ENCODE data around the gene LPP. TPM values are rescaled to one million over a fixed set of nuclear protein-coding genes. Genes with fewer than 3 reads are reported as not detected.

Gene LPP
- total RNA-seq, 1 experiment from 2014 or later: 12.6 TPM

- in situ Hi-C loops (cut with HindIII; ENCODE audit: low sequenced_read_pairs): no loop called here
- DNase-seq (ENCODE audit: low spot score): no peak
Measured at GRCh38 chr3:188335656-188336055, 181.7 kb downstream of the LPP start.

- in situ Hi-C loops (cut with HindIII; ENCODE audit: low sequenced_read_pairs): no loop called here
- DNase-seq (ENCODE audit: low spot score): no peak
Measured at GRCh38 chr3:188336178-188336577, 182.2 kb downstream of the LPP start.

- in situ Hi-C loops (cut with HindIII; ENCODE audit: low sequenced_read_pairs): no loop called here
- no peak for DNase-seq (ENCODE audit: low spot score)
Measured at GRCh38 chr3:188337232-188337631, 183.3 kb downstream of the LPP start.

- DNase-seq (ENCODE audit: low spot score): no peak
- in situ Hi-C loops (cut with HindIII; ENCODE audit: low sequenced_read_pairs): no loop called here
Measured at GRCh38 chr3:188338086-188338485, 184.1 kb downstream of the LPP start.

GRCh38 chr3:188339410-188340295 is 185.7 kb downstream of the LPP start:
- in situ Hi-C loops (cut with HindIII; ENCODE audit: low sequenced_read_pairs): no loop called here
- no peak for DNase-seq (ENCODE audit: low spot score)

- in situ Hi-C loops (cut with HindIII; ENCODE audit: low sequenced_read_pairs): no loop called here
- DNase-seq (ENCODE audit: low spot score): no peak
Measured at GRCh38 chr3:188341501-188341900, 187.5 kb downstream of the LPP start.

- no peak for DNase-seq (ENCODE audit: low spot score)
- in situ Hi-C loops (cut with HindIII; ENCODE audit: low sequenced_read_pairs): no loop called here
Measured at GRCh38 chr3:188342991-188343732, 189.2 kb downstream of the LPP start.

GRCh38 chr3:188343894-188344293 is 189.9 kb downstream of the LPP start:
- in situ Hi-C loops (cut with HindIII; ENCODE audit: low sequenced_read_pairs): no loop called here
- DNase-seq (ENCODE audit: low spot score): peak; percentile 53

GRCh38 chr3:188345223-188345622 is 191.3 kb downstream of the LPP start:
- no peak for DNase-seq (ENCODE audit: low spot score)
- in situ Hi-C loops (cut with HindIII; ENCODE audit: low sequenced_read_pairs): no loop called here

GRCh38 chr3:188348435-188349244 is 194.7 kb downstream of the LPP start:
- in situ Hi-C loops (cut with HindIII; ENCODE audit: low sequenced_read_pairs): no loop called here
- peak; percentile 35 for DNase-seq (ENCODE audit: low spot score)

GRCh38 chr3:188349351-188349901 is 195.5 kb downstream of the LPP start:
- DNase-seq (ENCODE audit: low spot score): peak; percentile 46
- in situ Hi-C loops (cut with HindIII; ENCODE audit: low sequenced_read_pairs): no loop called here

- in situ Hi-C loops (cut with HindIII; ENCODE audit: low sequenced_read_pairs): no loop called here
- DNase-seq (ENCODE audit: low spot score): no peak
Measured at GRCh38 chr3:188349933-188350332, 196.0 kb downstream of the LPP start.

GRCh38 chr3:188350961-188351360 is 197.0 kb downstream of the LPP start:
- no peak for DNase-seq (ENCODE audit: low spot score)
- in situ Hi-C loops (cut with HindIII; ENCODE audit: low sequenced_read_pairs): no loop called here

- in situ Hi-C loops (cut with HindIII; ENCODE audit: low sequenced_read_pairs): no loop called here
- peak; percentile 23 for DNase-seq (ENCODE audit: low spot score)
Measured at GRCh38 chr3:188351648-188352047, 197.7 kb downstream of the LPP start.

GRCh38 chr3:188352196-188352927 is 198.4 kb downstream of the LPP start:
- in situ Hi-C loops (cut with HindIII; ENCODE audit: low sequenced_read_pairs): no loop called here
- DNase-seq (ENCODE audit: low spot score): no peak

- DNase-seq (ENCODE audit: low spot score): no peak
- in situ Hi-C loops (cut with HindIII; ENCODE audit: low sequenced_read_pairs): no loop called here
Measured at GRCh38 chr3:188353426-188353825, 199.5 kb downstream of the LPP start.

- no peak for DNase-seq (ENCODE audit: low spot score)
- in situ Hi-C loops (cut with HindIII; ENCODE audit: low sequenced_read_pairs): no loop called here
Measured at GRCh38 chr3:188358787-188359493, 205.0 kb downstream of the LPP start.

- in situ Hi-C loops (cut with HindIII; ENCODE audit: low sequenced_read_pairs): no loop called here
- DNase-seq (ENCODE audit: low spot score): no peak
Measured at GRCh38 chr3:188360364-188360881, 206.5 kb downstream of the LPP start.

Data from G401 (cell line).